Fibroblast of gingiva (primary cell): Measurements from ENCODE around the gene GART.

Source experiments
- DNase-seq: peaks from one replicate; pipeline ENCODE4 v3.0.0-alpha.2; 2011; ENCODE audit warnings: low read depth

GART gene

GRCh38 chr21:33552999-33553598 lies 11.2 kb upstream of the GART start:
- DNase-seq = no peak

GRCh38 chr21:33552093-33552998 lies 10.4 kb upstream of the GART start:
- DNase-seq = no peak

GRCh38 chr21:33551664-33552063 lies 9.7 kb upstream of the GART start:
- DNase-seq = no peak

GRCh38 chr21:33550772-33551660 lies 9.1 kb upstream of the GART start:
- DNase-seq = no peak

GRCh38 chr21:33549848-33550771 lies 8.2 kb upstream of the GART start:
- DNase-seq = no peak

- DNase-seq = no peak
Measured at GRCh38 chr21:33546086-33546485, 4.2 kb upstream of the GART start.

GRCh38 chr21:33544451-33545195 lies 2.7 kb upstream of the GART start:
- no peak for DNase-seq

- no peak for DNase-seq
Measured at GRCh38 chr21:33543505-33544129, 1.7 kb upstream of the GART start.

- peak; percentile 99 for DNase-seq
Measured at GRCh38 chr21:33542640-33543504, 955 bp upstream of the GART start, which contains the start of gene SON. Gene SON (plus strand): TSS chr21:33543038. CDS start chr21:33543093, 55 bp downstream.

GRCh38 chr21:33541105-33541711 lies 709 bp downstream of the GART start:
- peak; percentile 11 for DNase-seq

- DNase-seq = no peak
Measured at GRCh38 chr21:33540711-33541104, 1.2 kb downstream of the GART start.

- peak; percentile 72 for DNase-seq
Measured at GRCh38 chr21:33539616-33540015, 2.3 kb downstream of the GART start.

- no peak for DNase-seq
Measured at GRCh38 chr21:33537212-33537611, 4.7 kb downstream of the GART start.

GRCh38 chr21:33531007-33531406 lies 10.9 kb downstream of the GART start:
- no peak for DNase-seq

- DNase-seq = no peak
Measured at GRCh38 chr21:33522953-33523349, 19.0 kb downstream of the GART start.

- no peak for DNase-seq
Measured at GRCh38 chr21:33522297-33522952, 19.5 kb downstream of the GART start.

GRCh38 chr21:33518899-33519298 lies 23.0 kb downstream of the GART start:
- no peak for DNase-seq

- peak; percentile 82 for DNase-seq
Measured at GRCh38 chr21:33514229-33514628, 27.7 kb downstream of the GART start.
